Stimulated activated CD4-positive, alpha-beta T cell treated with anti-CD3 and anti-CD28 coated beads, Interleukin-12 subunit alpha, Interleukin-12 subunit beta, amount 100 ng/mL, for 4 hours (primary cell): Measurements from ENCODE around the gene VPS25.
"Not testable (repeated sequence)": the region's sequence is repeated elsewhere in the genome, so short reads cannot be mapped to it uniquely, and the experiment has no call there.

Experiments used
- DNase-seq: peaks from one replicate; pipeline ENCODE4 v3.0.0-alpha.2; 2020

Gene VPS25

DNA sequence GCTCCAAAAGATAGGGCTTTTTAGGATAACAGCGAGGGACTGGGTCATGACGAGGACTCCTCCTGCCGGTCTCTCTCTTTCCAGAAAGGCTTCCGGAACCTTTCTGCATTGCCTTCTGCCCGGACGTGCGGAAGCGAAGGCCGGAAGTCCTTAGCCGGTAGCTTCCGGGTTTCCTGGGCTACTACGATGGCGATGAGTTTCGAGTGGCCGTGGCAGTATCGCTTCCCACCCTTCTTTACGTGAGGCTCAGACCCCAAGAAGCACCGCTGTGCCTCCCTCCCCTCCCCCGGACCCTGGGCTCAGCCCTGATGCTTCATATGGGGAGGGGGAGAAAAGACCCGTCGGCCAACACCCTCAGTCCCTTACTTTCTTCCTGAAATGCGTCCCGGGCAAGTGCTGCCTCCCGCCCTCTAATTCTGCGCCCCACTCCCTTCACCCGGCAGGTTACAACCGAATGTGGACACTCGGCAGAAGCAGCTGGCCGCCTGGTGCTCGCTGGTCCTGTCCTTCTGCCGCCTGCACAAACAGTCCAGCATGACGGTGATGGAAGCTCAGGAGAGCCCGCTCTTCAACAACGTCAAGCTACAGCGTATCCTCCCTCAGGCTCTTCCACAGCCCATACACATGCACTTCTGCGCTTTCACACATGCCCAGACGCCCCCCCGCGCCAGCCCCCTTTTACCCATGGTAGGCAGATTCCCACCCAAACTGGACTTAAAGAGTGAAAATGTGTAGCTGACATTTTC, at the start of gene VPS25:
Gene VPS25, plus strand, starts transcription at position 160 of the 746 bp plus-strand sequence. Its CDS starts 27 bp downstream, at position 187.
- peak; percentile 63 for DNase-seq

DNA sequence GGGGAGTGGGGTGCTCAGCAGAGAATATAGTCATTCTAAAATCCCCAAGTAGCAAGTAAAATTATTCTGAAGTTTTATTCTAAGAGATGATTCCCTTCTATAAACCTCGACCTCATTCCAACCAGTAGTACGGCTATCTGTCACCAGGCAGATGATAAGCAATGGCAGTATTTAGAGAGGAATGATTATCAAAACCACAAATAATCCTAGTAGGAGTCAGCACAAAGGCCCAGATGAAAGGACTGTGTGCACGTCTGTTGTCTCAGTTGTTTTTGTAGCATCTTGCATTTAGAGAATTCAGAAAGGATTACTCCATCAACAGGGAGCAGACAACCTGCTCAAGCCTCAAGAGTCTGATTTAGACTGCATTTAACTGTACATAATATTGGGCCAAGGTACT, 49.6 kb upstream of the VPS25 start:
- no peak for DNase-seq

DNA sequence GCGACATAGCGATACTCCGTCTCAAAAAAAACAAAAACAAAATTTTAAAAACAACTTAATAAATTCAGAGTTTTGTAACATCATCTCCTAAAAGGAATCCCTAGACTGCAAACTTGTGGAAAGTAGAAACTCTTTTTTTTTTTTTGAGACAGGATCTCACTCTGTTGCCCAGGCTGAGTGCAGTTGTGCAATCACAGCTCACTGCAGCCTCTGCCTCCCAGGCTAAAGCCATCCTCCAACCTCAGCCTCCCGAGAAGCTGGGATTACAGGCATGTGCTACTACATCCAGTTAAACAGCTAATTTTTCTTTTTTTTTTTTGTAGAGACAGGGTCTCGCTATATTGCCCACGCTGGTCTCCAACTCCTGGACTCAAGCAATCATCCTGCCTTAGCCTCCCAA, 48.1 kb upstream of the VPS25 start:
- DNase-seq: no peak

DNA sequence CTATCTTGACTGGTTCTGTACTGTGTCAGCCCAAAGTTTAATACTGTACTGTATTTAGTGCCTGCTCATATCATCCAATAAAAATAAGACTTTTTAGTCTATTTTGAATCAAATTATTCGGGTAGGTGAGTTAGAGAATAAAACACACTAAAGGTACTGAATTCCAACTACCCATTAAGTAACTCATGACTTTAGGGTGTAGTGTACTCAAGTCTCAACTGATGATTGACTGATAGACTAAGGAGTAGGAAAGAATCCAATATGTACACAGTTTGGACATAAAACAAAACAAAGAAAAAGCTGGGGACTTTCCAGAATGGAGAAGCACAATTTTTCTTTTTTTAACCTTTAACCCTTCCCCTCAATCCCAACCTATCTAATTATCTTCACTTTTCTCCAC, 32.5 kb upstream of the VPS25 start:
- DNase-seq: no peak

DNA sequence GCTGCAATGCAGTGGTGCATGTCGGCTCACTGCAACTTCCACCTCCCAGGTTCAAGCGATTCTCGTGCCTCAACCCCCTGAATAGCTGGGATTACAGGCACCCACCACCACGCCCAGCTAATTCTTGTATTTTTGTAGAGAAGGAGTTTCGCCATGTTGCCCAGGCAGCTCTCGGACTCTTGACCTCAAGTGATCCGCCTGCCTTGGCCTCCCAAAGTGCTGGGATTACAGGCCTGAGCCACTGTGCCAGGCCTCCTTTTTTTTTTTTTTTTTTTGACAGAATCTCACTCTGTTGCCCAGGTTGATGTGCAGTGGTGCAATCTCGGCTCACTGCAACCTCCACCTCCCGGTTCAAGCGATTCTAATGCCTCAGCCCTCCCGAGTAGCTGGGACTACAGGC, 30.3 kb upstream of the VPS25 start:
- DNase-seq: not testable (repeated sequence)

DNA sequence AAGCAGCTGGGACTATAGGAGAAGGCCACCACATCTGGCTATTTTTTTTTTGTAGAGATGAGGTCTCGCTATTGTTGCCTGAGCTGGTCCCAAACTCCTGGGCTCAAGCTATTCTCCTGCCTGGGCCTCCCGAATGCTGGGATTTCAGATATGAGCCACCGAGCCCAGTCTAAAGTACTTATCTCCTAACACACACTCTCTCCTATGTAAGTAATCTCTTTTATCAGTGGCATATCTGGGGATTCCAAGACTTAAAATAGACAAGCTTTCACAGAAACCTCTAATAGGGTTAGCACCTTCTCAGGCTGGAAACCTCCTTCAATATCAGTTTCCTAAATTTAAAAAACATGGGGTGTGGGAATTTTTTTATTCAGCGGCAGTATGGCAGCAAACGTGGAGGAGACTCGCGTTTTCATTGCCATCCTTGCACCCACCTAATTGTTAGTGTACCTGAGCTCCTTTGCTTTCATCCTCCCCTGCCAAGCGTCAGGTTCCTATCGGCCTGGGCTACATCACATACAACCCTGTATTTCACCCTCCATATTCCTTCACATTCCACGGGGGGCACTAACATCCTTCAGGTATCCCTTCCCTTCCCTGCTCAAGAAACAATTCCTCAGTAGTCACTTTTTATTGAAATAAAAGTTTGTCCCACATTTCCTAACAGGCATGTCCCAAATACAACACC, 29.5 kb upstream of the VPS25 start:
- no peak for DNase-seq

DNA sequence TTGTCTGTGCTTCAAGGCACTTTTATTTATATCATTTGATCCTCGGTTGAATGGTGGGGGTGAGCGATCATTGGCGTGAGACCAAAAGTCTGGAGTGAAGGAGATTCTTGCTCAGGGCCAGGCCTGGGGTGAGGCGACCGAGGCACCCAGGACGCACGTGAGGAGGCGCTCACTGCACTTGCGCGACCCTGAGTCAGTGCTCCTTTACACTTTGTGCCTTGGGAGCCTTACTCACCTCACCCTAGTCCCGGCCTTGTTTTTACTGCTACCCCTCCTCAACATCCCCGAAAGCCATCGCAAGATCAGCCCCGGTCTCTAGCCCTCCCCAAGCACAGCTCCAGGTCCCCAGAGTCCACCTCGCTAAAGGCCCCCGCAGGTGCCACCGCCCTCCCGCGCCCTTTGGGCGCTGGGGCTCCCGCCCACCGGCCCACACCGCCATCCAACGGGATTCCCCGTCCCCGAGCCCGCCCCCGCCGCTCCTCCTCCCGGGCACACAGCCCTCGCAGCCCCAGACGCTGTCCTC, 28.9 kb upstream of the VPS25 start:
- DNase-seq: peak; percentile 69

DNA sequence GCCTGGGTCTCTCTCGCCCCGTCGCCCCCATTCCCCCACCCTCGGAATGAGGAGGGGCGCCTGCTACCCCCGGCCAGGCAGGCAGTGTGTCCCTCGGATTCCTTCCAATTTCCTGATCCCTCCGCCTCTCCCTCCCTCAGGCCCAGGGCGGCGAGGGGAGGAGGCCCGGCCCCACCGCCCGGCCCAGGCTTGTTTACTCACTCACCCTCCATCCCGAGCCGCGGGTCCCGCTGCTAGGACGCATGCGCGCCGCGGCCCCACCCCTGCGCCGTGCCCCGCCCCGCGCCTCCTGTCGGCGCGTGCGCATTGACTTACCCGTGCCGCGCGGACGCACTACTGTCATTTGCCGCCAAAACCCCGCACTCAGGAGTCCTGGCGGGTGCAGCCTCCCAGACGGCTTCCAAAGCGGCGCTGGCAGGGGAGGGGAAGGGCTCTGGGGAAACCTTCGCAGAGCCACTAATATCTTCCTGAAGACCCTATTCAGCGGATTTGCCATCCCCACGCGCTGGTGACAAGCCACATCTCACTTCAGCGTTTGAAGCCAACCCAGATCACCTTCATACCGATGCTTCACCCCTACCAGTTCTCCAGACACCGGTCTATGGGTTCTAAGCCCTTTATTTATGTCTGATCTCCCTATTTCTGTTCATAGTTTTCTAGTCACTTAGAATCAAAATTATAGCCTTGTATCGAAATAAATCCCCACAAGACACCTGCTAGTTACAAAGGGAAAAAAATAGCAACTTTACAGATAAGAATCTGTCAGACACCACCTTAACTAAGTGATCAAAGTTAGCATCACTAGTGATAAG, 28.2 kb upstream of the VPS25 start, which contains the start of gene EZH1:
Gene EZH1, minus strand, starts transcription at position 235 of the 812 bp plus-strand sequence. CDS start 16,099 bp downstream, outside the sequence.
- peak; percentile 90 for DNase-seq

DNA sequence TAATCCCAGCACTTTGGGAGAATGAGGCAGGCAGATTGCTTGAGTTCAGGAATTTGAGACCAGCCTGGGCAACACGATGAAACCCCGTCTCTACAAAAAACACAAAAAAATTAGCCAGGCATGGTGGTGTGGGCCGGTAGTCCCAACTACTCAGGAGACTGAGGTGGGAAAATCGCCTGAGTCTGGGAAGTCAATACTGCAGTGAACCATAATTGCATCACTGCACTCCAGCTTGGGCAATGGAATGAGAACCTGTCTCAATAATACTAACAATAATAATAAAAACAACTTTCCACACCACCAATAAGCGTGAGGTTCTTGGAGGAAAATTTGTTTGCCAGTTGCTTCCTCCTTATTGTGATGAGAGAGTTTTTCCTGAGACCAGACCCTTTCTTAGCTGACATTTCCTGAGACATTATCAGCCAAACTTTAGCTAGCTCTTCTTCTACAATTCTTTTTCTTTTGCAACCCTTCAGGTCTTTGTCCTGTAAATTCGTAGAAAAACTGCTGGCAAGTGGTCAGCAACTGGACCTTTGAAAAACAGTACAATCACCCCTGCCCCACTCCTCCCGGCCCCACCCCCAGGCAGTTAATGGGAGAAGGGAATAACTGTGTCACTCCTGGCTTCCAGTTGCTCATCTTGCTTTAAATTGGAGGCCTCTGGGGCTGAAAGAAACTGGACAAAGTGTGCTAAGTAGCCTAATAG, 24.9 kb upstream of the VPS25 start:
- DNase-seq: no peak

DNA sequence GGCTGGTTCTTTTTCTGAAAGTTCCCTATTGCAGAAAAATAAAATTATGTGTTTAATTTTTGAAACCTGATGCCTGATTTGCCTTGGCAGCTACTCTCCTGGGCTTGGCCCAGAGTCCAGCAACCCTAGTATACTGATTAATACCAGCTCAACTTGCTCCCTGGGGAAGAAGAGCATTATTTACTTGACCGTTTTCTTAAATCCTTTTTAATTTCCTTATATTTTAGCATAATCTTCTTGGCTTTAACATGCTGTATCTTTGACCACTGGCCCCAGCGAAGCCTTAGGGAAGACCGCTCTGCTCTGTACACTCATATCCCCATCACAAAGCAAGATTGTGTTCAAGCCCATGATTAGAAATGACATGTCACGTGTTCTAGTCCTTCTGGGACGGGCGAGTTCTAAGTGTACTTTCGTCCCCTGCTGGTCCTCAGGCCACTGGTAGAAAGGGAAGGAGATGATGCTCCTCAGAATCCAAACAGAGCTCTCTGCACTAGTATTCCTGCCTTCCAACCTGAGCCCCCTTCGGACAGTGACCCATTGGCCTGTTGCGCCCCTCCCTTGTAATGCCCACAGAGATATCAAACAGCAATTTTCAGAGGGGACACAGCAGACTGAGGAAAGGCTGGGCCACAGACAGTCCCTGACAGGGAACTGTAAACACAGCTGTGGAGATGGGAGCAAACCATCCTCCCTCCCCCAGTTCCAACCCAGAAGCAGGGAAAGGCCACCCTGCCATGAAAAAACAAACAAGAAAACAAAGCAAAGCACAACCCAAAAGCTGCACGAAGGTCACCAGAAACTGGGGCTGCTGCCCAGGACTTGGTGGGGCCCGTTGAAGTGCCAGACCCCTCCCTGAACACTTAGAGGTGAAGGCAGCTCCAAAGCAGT, 24.1 kb upstream of the VPS25 start:
- no peak for DNase-seq

DNA sequence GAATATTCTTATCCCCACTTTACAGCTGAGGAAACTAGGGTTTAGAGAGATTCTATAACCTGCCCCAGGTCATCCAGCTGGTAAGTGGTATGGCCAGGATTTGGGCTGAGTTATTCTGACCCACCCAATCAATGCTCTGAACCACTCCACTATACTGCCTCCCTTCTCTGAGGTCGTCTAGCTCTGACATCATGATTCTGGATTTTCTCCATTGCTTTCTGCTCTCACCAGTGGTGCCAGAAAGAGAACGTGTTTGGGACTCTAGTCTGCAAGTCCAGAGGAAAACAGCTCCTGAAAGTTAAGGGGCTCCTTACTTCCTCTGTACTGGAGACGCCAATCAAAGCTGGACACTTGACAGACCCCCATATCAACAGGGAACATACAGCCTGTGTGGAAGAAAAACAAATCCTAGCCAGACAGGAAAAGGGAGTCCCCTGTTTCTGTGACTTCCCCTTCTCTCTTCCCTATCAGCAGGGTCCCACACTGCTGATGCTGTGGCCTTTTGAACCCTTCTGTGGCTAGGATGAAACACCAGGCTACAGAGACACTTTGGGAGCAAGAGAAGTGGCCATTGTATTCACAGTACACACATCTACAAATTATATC, 22.4 kb upstream of the VPS25 start:
- DNase-seq: no peak

DNA sequence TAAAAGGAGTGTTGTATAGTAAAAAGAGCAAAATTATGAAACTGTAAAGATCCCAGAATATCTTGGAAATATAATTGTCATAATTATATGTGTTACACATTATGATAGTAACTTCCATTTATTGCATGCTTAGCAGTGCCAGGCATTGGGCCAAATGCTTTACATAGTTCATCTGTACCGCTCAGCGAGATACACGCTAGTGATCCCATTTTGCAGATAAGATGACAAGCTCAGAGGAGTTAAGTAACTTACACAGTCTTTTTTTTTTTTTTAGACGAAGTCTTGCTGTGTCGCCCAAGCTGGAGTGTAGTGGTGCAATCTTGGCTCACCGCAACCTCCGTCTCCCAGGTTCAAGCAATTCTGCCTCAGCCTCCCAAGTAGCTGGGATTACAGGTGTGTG, 21.6 kb upstream of the VPS25 start:
- DNase-seq: no peak

DNA sequence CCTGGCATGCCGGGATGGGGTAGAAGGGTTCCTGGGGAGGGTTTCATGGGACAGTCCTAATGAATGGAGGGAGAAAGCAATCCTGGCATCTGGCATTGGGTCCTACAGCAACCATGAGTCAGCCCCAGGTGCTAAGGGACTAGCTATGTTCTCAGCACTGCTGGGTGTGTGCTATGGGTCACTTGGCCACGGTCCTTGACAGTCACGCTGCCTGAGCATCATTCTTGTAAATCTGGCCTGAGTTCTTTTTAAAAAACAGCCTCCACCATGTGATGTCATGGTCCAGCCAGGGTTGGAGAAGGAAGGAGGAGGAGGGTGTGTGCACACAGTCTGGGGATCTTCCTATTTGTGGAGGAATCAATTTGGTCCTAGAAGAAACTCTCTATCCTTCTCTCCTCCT, 18.5 kb upstream of the VPS25 start:
- DNase-seq: no peak

DNA sequence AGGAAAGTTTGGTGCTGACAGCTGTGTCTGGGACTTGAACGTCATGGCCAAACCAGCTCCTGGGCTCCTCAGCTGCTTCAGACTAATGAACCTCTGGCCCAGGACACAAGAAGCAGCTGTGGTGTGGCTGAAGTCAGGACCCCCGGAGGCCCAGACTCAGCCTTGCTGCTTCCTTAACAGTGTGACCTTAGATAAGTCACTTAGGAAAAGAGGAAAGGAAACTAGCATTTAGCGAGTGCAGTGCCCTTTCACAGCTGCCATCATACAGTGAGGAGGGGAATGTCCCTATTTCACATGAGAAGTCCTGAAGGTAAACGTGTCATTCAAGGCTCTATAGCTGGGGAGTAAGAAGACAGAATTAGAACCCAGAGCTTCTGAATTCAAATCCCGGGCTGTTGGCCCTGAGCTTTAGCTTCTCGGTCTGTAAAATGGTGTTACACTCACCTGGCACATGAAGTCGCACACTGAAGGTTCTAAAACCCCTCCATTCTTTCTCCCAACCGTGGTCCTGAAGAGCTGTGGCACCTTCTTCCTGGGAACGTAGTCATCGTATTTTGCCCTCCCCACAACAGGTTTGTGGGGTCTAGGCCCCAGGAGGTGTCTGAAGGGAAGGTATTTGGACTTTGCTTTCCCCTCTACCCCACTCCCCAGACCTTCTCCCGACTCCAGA, 13.1 kb upstream of the VPS25 start:
- DNase-seq: no peak

DNA sequence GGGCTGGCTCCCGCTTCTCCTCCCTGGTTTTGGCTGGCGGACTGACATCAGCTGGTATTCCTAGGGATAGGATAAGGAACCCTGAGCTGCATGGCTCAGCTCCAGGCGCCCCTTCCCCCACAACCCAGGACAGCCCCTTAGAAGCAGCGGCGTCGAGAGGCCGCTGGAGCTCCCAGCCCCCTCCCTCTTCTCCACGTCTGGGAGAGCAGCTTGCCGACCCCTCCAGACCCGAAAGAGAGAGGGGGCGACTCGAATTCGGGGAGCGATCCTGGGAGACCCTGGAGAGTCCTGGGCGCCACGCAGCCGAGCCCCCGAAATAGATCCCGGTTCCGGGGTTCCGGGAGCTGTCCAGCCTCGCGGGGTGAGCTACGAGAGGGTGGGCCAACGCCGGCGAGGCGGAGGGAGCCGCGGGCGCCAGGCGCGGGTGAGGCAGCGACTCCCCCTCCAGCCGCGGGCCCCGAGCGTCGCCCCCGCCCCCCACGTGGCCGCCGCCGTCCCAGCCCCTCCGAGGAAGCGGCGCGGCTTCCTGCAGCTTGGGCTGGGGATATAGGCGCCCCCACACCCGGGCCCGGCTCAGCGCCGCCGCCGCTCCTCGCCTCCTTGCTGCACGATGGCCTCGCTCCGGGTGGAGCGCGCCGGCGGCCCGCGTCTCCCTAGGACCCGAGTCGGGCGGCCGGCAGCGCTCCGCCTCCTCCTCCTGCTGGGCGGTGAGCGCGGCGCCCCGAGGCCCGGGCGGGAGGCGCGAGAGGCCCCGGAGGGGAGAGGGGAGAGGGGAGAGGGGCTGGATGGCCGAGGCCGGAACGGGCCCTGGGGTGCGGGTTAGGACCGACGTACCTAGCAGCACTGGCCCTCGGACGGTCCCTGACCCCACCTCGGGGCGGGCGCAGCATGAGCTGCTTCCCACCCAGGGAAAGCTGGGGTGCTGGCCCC, 12.3 kb upstream of the VPS25 start, which contains the start of gene RAMP2:
Gene RAMP2, plus strand, starts transcription at position 576 of the 930 bp plus-strand sequence. Its CDS starts 35 bp downstream, at position 611.
- no peak for DNase-seq

DNA sequence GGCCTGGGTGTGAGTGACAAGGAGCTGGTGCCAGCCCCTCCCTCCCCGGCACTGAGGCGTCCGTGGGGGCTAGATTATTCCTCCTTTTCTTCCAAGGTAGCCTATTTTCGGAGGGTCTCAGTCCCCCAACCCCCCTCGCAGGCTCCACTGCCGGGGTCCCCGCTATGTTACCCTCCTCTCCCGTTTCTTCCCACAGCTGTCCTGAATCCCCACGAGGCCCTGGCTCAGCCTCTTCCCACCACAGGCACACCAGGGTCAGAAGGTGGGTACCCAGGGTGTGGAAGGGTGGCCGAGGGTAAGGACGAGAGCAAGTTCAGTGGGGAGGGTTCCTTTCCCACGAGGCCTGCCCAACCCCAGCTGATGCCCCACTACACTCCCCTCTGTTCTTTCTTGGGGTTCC, 11.6 kb upstream of the VPS25 start:
- no peak for DNase-seq

DNA sequence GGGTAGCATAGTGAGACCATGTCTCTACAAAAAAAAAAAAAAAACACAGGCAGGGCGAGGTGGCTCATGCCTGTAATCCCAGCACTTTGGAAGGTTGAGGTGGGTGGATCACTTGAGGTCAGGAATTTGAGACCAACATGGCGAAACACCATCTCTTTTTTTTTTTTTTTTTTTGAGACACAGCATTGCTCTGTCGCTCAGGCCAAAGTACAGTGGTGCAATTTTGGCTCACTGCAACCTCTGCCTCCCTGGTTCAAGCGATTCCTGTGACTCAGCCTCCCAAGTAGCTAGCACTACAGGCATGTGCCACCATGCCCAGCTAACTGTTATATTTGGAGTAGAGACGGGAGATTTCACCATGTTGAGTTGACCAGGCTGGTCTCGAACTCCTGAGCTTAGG, 7.1 kb upstream of the VPS25 start:
- DNase-seq: no peak

DNA sequence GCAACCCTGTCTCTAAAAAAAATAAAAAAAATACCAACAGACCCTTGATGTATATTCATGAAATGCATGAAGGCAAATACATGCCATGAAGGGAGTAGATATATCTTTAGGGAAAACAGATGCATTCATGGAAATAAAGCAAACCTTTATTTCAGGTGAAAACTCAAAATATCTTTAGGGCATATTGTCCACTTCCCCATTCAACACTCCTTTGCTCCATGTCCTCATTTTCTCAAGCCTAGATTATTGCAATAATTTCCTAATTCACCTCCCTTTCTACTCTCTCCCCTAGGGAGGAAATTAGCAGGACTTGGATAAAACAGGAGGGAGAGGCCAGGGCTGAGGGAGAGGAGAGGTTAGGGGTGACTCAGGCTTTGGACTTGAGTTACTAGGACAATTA, 5.7 kb upstream of the VPS25 start:
- DNase-seq: no peak

DNA sequence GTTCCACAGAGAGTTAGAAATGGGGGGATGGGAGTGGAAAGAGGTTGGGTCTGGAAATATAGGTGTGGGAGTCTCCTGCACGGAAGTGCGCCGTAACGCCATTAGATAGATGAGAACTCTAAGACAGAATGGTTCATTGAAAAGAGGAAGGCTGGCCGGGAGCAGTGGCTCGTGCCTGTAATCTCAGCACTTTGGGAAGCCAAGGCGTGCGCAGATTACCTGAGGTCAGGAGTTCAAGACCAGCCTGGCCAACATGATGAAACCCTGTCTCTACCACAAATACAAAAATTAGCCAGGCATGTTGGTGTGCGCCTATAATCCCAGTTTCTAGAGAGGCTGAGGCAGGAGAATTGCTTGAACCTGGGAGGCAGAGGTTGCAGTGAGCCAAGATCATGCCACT, 5.2 kb upstream of the VPS25 start:
- not testable (repeated sequence) for DNase-seq
